ENCODE measurements around the gene ABCC6. TPM values are rescaled to one million over a fixed set of nuclear protein-coding genes. Genes with fewer than 3 reads are reported as not detected.
"Not testable (repeated sequence)": the region's sequence is repeated elsewhere in the genome, so short reads cannot be mapped to it uniquely, and the experiment has no call there.

ABCC6 gene
- total RNA-seq, 4 donors from 2014 or later, result 0.29 TPM; not detected in 3

- H3K9me3 ChIP-seq; H3K4me3 ChIP-seq; H3K36me3 ChIP-seq; intact Hi-C loops (cut with DNase I); H3K4me1 ChIP-seq; H3K27me3 ChIP-seq; DNase-seq; H3K27ac ChIP-seq: not testable (repeated sequence)
- 52% methylated on average over 2 of the region's 4 CpGs; no CpG with 5 or more reads in 1 of the 2 donors for WGBS, 2 donors
- TF ChIP-seq CTCF (IDR thresholded peaks at IDR 0.05), result peak in 3 of 6 experiments; percentile 9 to 46 (median 32)
Measured at GRCh38 chr16:16202400-16203143, 20.7 kb downstream of the ABCC6 start.

DNA sequence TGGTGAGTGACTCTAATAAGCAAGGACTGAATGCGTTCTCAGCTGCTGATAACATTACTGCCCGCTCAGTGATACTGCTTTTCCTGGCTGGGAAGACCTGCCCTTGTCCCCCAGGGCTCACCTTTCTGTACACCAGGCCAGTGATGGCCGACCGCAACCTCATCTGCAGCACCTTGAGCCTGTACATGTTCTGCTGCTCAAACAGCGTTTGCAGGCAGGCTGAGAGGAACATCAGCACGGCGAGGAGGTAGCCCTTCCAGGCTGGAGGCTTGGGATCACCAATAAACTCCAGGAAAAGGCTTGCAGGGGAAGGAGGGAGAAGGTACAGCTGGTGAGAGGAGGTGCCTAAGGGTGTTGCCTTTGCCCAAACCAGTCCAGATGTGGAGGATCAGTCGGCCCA lies 21.4 kb downstream of the ABCC6 start:
- H3K4me3 ChIP-seq; H3K36me3 ChIP-seq; H3K27me3 ChIP-seq; intact Hi-C loops (cut with DNase I); H3K9me3 ChIP-seq; H3K27ac ChIP-seq; DNase-seq; H3K4me1 ChIP-seq: not testable (repeated sequence)
- 75 to 100% methylated on average over 1 to 2 of the region's 8 CpGs for WGBS, 2 donors

DNA sequence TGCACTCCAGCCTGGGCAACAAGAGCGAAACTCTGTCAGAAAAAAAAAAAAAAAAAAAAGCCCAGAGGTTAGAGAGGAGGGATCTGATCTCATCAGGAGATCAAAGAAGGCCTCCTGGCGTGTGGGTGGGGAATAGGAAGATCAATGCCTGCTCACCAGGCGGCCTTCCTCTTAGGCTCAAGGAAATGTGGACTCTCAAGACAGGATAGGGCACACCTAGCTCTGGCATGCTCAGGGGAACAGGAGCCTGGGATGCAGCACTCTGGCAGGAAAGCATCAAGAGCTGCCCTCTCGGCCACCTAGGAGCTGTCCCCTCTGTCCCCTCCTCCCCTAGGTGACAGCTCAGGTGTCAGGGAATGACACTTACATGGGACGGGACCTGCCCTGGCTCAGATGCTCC lies 22.9 kb downstream of the ABCC6 start:
- H3K4me3 ChIP-seq; H3K9me3 ChIP-seq; H3K27me3 ChIP-seq; H3K4me1 ChIP-seq; DNase-seq; intact Hi-C loops (cut with DNase I); H3K27ac ChIP-seq; H3K36me3 ChIP-seq: not testable (repeated sequence)
- WGBS, 2 donors, result 72% methylated on average over 4 of the region's 5 CpGs; no CpG with 5 or more reads in 1 of the 2 donors

GRCh38 chr16:16199428-16199827 lies 23.9 kb downstream of the ABCC6 start:
- H3K4me1 ChIP-seq, H3K27ac ChIP-seq, H3K27me3 ChIP-seq, H3K36me3 ChIP-seq, H3K9me3 ChIP-seq, DNase-seq, H3K4me3 ChIP-seq: not testable (repeated sequence)
- intact Hi-C loops (cut with DNase I), result loop anchor here (10.0 kb wide), 1 partner anchor 435 kb away; no protein-coding TSS in a partner anchor
- WGBS, 2 donors, result 0 to 43% methylated on average over 1 to 4 of the region's 4 CpGs

DNA sequence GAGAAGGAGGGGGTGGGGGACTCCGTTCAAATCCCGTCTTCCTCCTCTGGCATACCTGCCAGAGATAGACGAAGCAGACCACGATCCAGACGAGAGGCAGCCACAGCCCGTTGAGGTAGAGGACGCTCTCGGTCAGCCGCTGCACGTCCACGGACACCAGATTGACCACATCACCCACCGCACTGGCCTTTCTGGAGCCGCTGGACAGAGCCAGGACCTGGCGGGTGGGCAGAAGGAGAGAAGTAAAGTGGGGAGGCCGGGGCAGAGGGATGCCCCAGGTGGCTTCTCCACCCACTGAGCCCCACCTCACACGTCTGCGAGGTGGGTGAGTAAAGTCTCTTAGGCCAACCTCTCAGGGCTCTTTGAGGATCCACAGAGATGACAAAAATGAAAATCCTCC lies 25.3 kb downstream of the ABCC6 start:
- Histone ChIP-seq H3K27ac (no peak overlapping the region), H3K36me3 (no peaks in the 10 kb centered on the region), H3K27me3 (no peaks in the 10 kb centered on the region), H3K4me1 (no peaks in the 10 kb centered on the region), H3K9me3 (no peaks in the 10 kb centered on the region), H3K4me3 (no peak overlapping the region)
- no peak for DNase-seq
- WGBS, 2 donors, result 71 to 72% methylated on average over 15 to 16 of the region's 17 CpGs
- intact Hi-C loops (cut with DNase I), result loop anchor here (10.0 kb wide), 1 partner anchor 433 kb away; no protein-coding TSS in a partner anchor
- TF ChIP-seq POLR2A (IDR thresholded peaks at IDR 0.05), result no peak
- TF ChIP-seq CTCF (IDR thresholded peaks at IDR 0.05), result no peak

GRCh38 chr16:16197331-16197730 lies 26.0 kb downstream of the ABCC6 start:
- intact Hi-C loops (cut with DNase I), result loop anchor here (10.0 kb wide), 1 partner anchor 433 kb away; no protein-coding TSS in a partner anchor
- WGBS, 2 donors, result 22 to 30% methylated on average over 3 of the region's 3 CpGs

More at GRCh38 chr16:16197331-16197730, 26.0 kb downstream of the ABCC6 start:
- no peak for TF ChIP-seq POLR2A (IDR thresholded peaks at IDR 0.05)
- TF ChIP-seq CTCF (IDR thresholded peaks at IDR 0.05), result no peak
- H3K9me3 ChIP-seq, result no peaks in the 10 kb centered on the region
- no peaks in the 10 kb centered on the region for H3K27me3 ChIP-seq
- DNase-seq, result no peak
- H3K4me1 ChIP-seq, result no peaks in the 10 kb centered on the region
- H3K4me3 ChIP-seq, result no peak overlapping the region
- no peaks in the 10 kb centered on the region for H3K36me3 ChIP-seq
- no peak overlapping the region for H3K27ac ChIP-seq

All from esophagus squamous epithelium (tissue), 5 donors.